GM23338 (cell line): ENCODE results near the gene ENPP4.

Source experiments
- CREB1 ChIP-seq: fragments of 250-450 bp; sonication (Bioruptor Pico); IDR thresholded peaks from 2 replicates; pipeline ENCODE4 v1.5.0; 2020; ENCODE audit warnings: low read depth, mild to moderate bottlenecking, moderate library complexity
- CTCF ChIP-seq, 2 experiments: fragments of 200-600 bp in 1 of 2; sonication (generic) in 1 of 2; conservative IDR thresholded peaks; 2 replicates each; pipeline versions ENCODE4 v1.5.1 to v1.6.1; 2016 to 2017; ENCODE audit warnings: antibody characterized with exemption in 2 of 2, low read depth in 2 of 2, mild to moderate bottlenecking in 2 of 2, moderate library complexity in 1 of 2
- EZH2 ChIP-seq: fragments of 200-600 bp; sonication (generic); IDR thresholded peaks from one replicate; pipeline ENCODE4 v1.8.0; 2017; ENCODE audit warnings: antibody characterized with exemption, mild to moderate bottlenecking, low read depth; ENCODE audit not compliant: unreplicated experiment
- EZH2phosphoT487 ChIP-seq: fragments of 200-600 bp; sonication (generic); IDR thresholded peaks from one replicate; pipeline ENCODE4 v1.8.1; 2018; ENCODE audit warnings: antibody characterized with exemption; ENCODE audit not compliant: unreplicated experiment
- JUNB ChIP-seq: IDR thresholded peaks from one replicate; pipeline ENCODE4 v1.6.1; 2016; ENCODE audit warnings: antibody characterized with exemption; ENCODE audit not compliant: unreplicated experiment
- NANOG ChIP-seq: IDR thresholded peaks from 2 replicates; pipeline ENCODE4 v1.6.1; 2016; ENCODE audit warnings: antibody characterized with exemption, borderline replicate concordance
- POLR2AphosphoS5 ChIP-seq: IDR thresholded peaks from 2 replicates; pipeline ENCODE4 v1.6.1; 2016; ENCODE audit warnings: antibody characterized with exemption, low read depth
- REST ChIP-seq: IDR thresholded peaks from one replicate; pipeline ENCODE4 v1.6.1; 2018; ENCODE audit warnings: antibody characterized with exemption; ENCODE audit not compliant: unreplicated experiment
- STAT1 ChIP-seq: IDR thresholded peaks from one replicate; pipeline ENCODE4 v1.6.1; 2016; ENCODE audit warnings: antibody characterized with exemption; ENCODE audit not compliant: unreplicated experiment
- ZNF114 ChIP-seq: fragments of 250-450 bp; sonication (Bioruptor Pico); IDR thresholded peaks from 2 replicates; pipeline ENCODE4 v1.5.0; 2020; ENCODE audit warnings: mild to moderate bottlenecking, moderate library complexity
- ZNF462 ChIP-seq: fragments of 250-450 bp; sonication (Bioruptor Pico); IDR thresholded peaks from 2 replicates; pipeline ENCODE4 v1.5.0; 2020; ENCODE audit warnings: mild to moderate bottlenecking, moderate library complexity

- TF ChIP-seq JUNB (no peak), CTCF (conservative IDR thresholded peaks at IDR 0.05; ENCODE audit: low read depth in 2 of 2) (no peak), POLR2AphosphoS5 (no peak), REST (no peak), EZH2 (no peak), NANOG (no peak), ZNF114 (CRISPR knock-in tag) (no peak), STAT1 (no peak), EZH2phosphoT487 (no peak), ZNF462 (no peak), CREB1 (CRISPR knock-in tag) (no peak)
Measured at GRCh38 chr6:46113370-46113769, 16.4 kb upstream of the ENPP4 start.
